ENCODE measurements around the gene SSR1. TPM values are rescaled to one million over a fixed set of nuclear protein-coding genes. Genes with fewer than 3 reads are reported as not detected.
"Not testable (repeated sequence)": the region's sequence is repeated elsewhere in the genome, so short reads cannot be mapped to it uniquely, and the experiment has no call there.

Gene SSR1
- total RNA-seq, 5 donors from 2014 or later (not counting 1 experiment from before 2014, with no cell fraction given): 75.7 to 111 (median 100) TPM

GRCh38 chr6:7282097-7282906 lies 30.7 kb downstream of the SSR1 start:
- Histone ChIP-seq H3K9me3 (no peaks in the 10 kb centered on the region), H3K4me1 (ENCODE audit: control insufficient read depth in 1 of 2, extremely low read depth in 1 of 2, insufficient read depth in 2 of 2, low read length in 2 of 2) (peaks cover 6 to 9% of the 10 kb centered on the region in 2 experiments), H3K27me3 (replicated peaks in 1 of 2; ENCODE audit: control insufficient read depth in 2 of 2, extremely low read depth in 1 of 2, insufficient read depth in 2 of 2, low read length in 1 of 2) (no peaks in the 10 kb centered on the region), H3K36me3 (ENCODE audit: control insufficient read depth in 2 of 2, extremely low read depth in 1 of 2, insufficient read depth in 1 of 2, low read length in 1 of 2) (peaks cover 0 to 26% of the 10 kb centered on the region in 2 donors), H3K27ac (ENCODE audit: low read length) (peak overlapping the region; percentile 0), H3K4me3 (ENCODE audit: control insufficient read depth in 1 of 2, extremely low read depth in 1 of 2, low read length in 1 of 2) (no peak overlapping the region)
- peak overlapping the region; percentile 80 to 90 for H3K27ac Mint-ChIP-seq
- ChIA-PET CTCF (no interaction called here), POLR2A (no interaction called here)
- peak overlapping the region in 2 of 3 donors; percentile 5 to 50 for H3K4me3 Mint-ChIP-seq
- H3K36me3 Mint-ChIP-seq: peaks cover 23% of the 10 kb centered on the region
- WGBS (ENCODE audit: insufficient coverage): 47% methylated on average over 10 of the region's 10 CpGs
- ATAC-seq (replicated peaks in 1 of 4) (peak in 3 of 4 experiments; percentile 28 to 57 (median 55)), DNase-seq (peak in 1 of 35 experiments; percentile 8)
- H3K4me1 Mint-ChIP-seq: peaks cover 20 to 30% (median 21%) of the 10 kb centered on the region in 3 donors
- no peaks in the 10 kb centered on the region for H3K9me3 Mint-ChIP-seq
- no peaks in the 10 kb centered on the region for H3K27me3 Mint-ChIP-seq

GRCh38 chr6:7276199-7276524 lies 36.8 kb downstream of the SSR1 start:
- H3K4me1 Mint-ChIP-seq: peaks cover 8 to 9% (median 8%) of the 10 kb centered on the region in 3 donors
- Histone ChIP-seq H3K4me3 (ENCODE audit: control insufficient read depth in 1 of 2, extremely low read depth in 1 of 2, low read length in 1 of 2) (no peak overlapping the region), H3K4me1 (ENCODE audit: control insufficient read depth in 1 of 2, extremely low read depth in 1 of 2, insufficient read depth in 2 of 2, low read length in 2 of 2) (peaks cover 0 to 5% of the 10 kb centered on the region in 2 experiments), H3K36me3 (ENCODE audit: control insufficient read depth in 2 of 2, extremely low read depth in 1 of 2, insufficient read depth in 1 of 2, low read length in 1 of 2) (no peaks in the 10 kb centered on the region), H3K27me3 (replicated peaks in 1 of 2; ENCODE audit: control insufficient read depth in 2 of 2, extremely low read depth in 1 of 2, insufficient read depth in 2 of 2, low read length in 1 of 2) (no peaks in the 10 kb centered on the region), H3K9me3 (no peaks in the 10 kb centered on the region), H3K27ac (ENCODE audit: low read length) (no peak overlapping the region)
- 58% methylated on average over 4 of the region's 7 CpGs for WGBS (ENCODE audit: insufficient coverage)
- no peak for DNase-seq
- POLR2A ChIA-PET: no interaction called here
- H3K27me3 Mint-ChIP-seq: peaks cover 0 to 1% of the 10 kb centered on the region in 2 donors
- no peaks in the 10 kb centered on the region for H3K9me3 Mint-ChIP-seq
- no peak overlapping the region for H3K4me3 Mint-ChIP-seq
- peaks cover 4% of the 10 kb centered on the region for H3K36me3 Mint-ChIP-seq
- ATAC-seq (replicated peaks in 1 of 4): no peak
- no peak overlapping the region for H3K27ac Mint-ChIP-seq
- CTCF ChIA-PET: interaction anchor here (0.6 to 3.2 kb wide), 7 partner anchors 12 to 340 kb away, joined by 3 to 28 read pairs (median 7); no protein-coding TSS in a partner anchor

- not testable (repeated sequence) for H3K4me1 ChIP-seq (ENCODE audit: control insufficient read depth in 1 of 2, extremely low read depth in 1 of 2, insufficient read depth in 2 of 2, low read length in 2 of 2); H3K36me3 ChIP-seq (ENCODE audit: control insufficient read depth in 2 of 2, extremely low read depth in 1 of 2, insufficient read depth in 1 of 2, low read length in 1 of 2); DNase-seq; H3K27me3 ChIP-seq (replicated peaks in 1 of 2; ENCODE audit: control insufficient read depth in 2 of 2, extremely low read depth in 1 of 2, insufficient read depth in 2 of 2, low read length in 1 of 2); H3K9me3 ChIP-seq; H3K27me3 Mint-ChIP-seq; H3K4me3 ChIP-seq (ENCODE audit: control insufficient read depth in 1 of 2, extremely low read depth in 1 of 2, low read length in 1 of 2); H3K27ac Mint-ChIP-seq; ATAC-seq (replicated peaks in 1 of 4); H3K9me3 Mint-ChIP-seq; H3K4me1 Mint-ChIP-seq; H3K4me3 Mint-ChIP-seq; H3K27ac ChIP-seq (ENCODE audit: low read length); H3K36me3 Mint-ChIP-seq
- POLR2A ChIA-PET: interaction anchor here in 1 of 2 donors (0.5 to 0.7 kb wide), 2 partner anchors 67 to 615 kb away, joined by 3 read pairs; no protein-coding TSS in a partner anchor
- CTCF ChIA-PET: interaction anchor here (0.6 to 3.2 kb wide), 14 partner anchors 10 to 1220 kb away, joined by 3 to 28 read pairs (median 5); partner anchors contain the start of genes CAGE1 (in 1 of the 2) and RIOK1 (in 1 of the 2)
- WGBS (ENCODE audit: insufficient coverage): 90% methylated on average over 5 of the region's 8 CpGs
Measured at GRCh38 chr6:7274525-7274924, 38.5 kb downstream of the SSR1 start.

GRCh38 chr6:7273709-7274108 lies 39.3 kb downstream of the SSR1 start:
- peaks cover 5 to 7% (median 6%) of the 10 kb centered on the region in 3 donors for H3K4me1 Mint-ChIP-seq
- H3K4me1 ChIP-seq (ENCODE audit: control insufficient read depth in 1 of 2, extremely low read depth in 1 of 2, insufficient read depth in 2 of 2, low read length in 2 of 2): peaks cover 0 to 5% of the 10 kb centered on the region in 2 experiments
- POLR2A ChIA-PET: no interaction called here

GRCh38 chr6:7271205-7271534 lies 41.8 kb downstream of the SSR1 start:
- H3K27ac Mint-ChIP-seq: no peak overlapping the region
- ATAC-seq (replicated peaks in 1 of 4): no peak
- WGBS (ENCODE audit: insufficient coverage): 80% methylated on average over 9 of the region's 11 CpGs

More at GRCh38 chr6:7273709-7274108, 39.3 kb downstream of the SSR1 start:
- Histone ChIP-seq H3K27me3 (replicated peaks in 1 of 2; ENCODE audit: control insufficient read depth in 2 of 2, extremely low read depth in 1 of 2, insufficient read depth in 2 of 2, low read length in 1 of 2) (peaks cover 0 to 2% of the 10 kb centered on the region in 2 experiments), H3K27ac (ENCODE audit: low read length) (no peak overlapping the region), H3K36me3 (ENCODE audit: control insufficient read depth in 2 of 2, extremely low read depth in 1 of 2, insufficient read depth in 1 of 2, low read length in 1 of 2) (no peaks in the 10 kb centered on the region), H3K9me3 (no peaks in the 10 kb centered on the region), H3K4me3 (ENCODE audit: control insufficient read depth in 1 of 2, extremely low read depth in 1 of 2, low read length in 1 of 2) (no peak overlapping the region)
- DNase-seq: no peak
- Mint-ChIP-seq H3K9me3 (no peaks in the 10 kb centered on the region), H3K27me3 (peaks cover 0 to 9% of the 10 kb centered on the region in 2 donors), H3K4me3 (no peak overlapping the region), H3K36me3 (peaks cover 2% of the 10 kb centered on the region), H3K27ac (no peak overlapping the region)
- WGBS (ENCODE audit: insufficient coverage): 83% methylated on average over 9 of the region's 10 CpGs
- no peak for ATAC-seq (replicated peaks in 1 of 4)
- CTCF ChIA-PET: interaction anchor here in 1 of 2 donors (3.2 kb wide), 1 partner anchor 341 kb away, joined by 15 read pairs; no protein-coding TSS in a partner anchor

GRCh38 chr6:7270320-7271204 lies 42.4 kb downstream of the SSR1 start:
- H3K4me1 ChIP-seq (ENCODE audit: control insufficient read depth in 1 of 2, extremely low read depth in 1 of 2, insufficient read depth in 2 of 2, low read length in 2 of 2): no peaks in the 10 kb centered on the region
- no peak overlapping the region for H3K27ac ChIP-seq (ENCODE audit: low read length)
- POLR2A ChIA-PET: no interaction called here
- DNase-seq (no peak), ATAC-seq (replicated peaks in 1 of 4) (no peak)
- H3K36me3 Mint-ChIP-seq: no peaks in the 10 kb centered on the region
- H3K27me3 ChIP-seq (replicated peaks in 1 of 2; ENCODE audit: control insufficient read depth in 2 of 2, extremely low read depth in 1 of 2, insufficient read depth in 2 of 2, low read length in 1 of 2): peaks cover 0 to 20% of the 10 kb centered on the region in 2 experiments
- H3K27ac Mint-ChIP-seq: no peak overlapping the region
- WGBS (ENCODE audit: insufficient coverage): 95% methylated on average over 13 of the region's 16 CpGs
- no peak overlapping the region for H3K4me3 Mint-ChIP-seq
- H3K27me3 Mint-ChIP-seq: peaks cover 0 to 7% of the 10 kb centered on the region in 2 donors
- H3K4me3 ChIP-seq (ENCODE audit: control insufficient read depth in 1 of 2, extremely low read depth in 1 of 2, low read length in 1 of 2): no peak overlapping the region
- H3K36me3 ChIP-seq (ENCODE audit: control insufficient read depth in 2 of 2, extremely low read depth in 1 of 2, insufficient read depth in 1 of 2, low read length in 1 of 2): no peaks in the 10 kb centered on the region
- H3K9me3 Mint-ChIP-seq: peaks cover 0 to 6% (median 0%) of the 10 kb centered on the region in 3 donors
- H3K4me1 Mint-ChIP-seq: peaks cover under 1 to 1% (median under 1%) of the 10 kb centered on the region in 3 donors
- CTCF ChIA-PET: interaction anchor here in 1 of 2 donors (0.5 kb wide), 1 partner anchor 409 kb away, joined by 7 read pairs; no protein-coding TSS in a partner anchor
- no peaks in the 10 kb centered on the region for H3K9me3 ChIP-seq

More at GRCh38 chr6:7271205-7271534, 41.8 kb downstream of the SSR1 start:
- Mint-ChIP-seq H3K36me3 (no peaks in the 10 kb centered on the region), H3K4me3 (no peak overlapping the region), H3K9me3 (peaks cover 0 to under 1% (median 0%) of the 10 kb centered on the region in 3 donors), H3K27me3 (peaks cover 0 to 9% of the 10 kb centered on the region in 2 donors), H3K4me1 (peaks cover 5 to 7% (median 6%) of the 10 kb centered on the region in 3 donors)
- ChIA-PET POLR2A (no interaction called here), CTCF (no interaction called here)
- Histone ChIP-seq H3K4me1 (ENCODE audit: control insufficient read depth in 1 of 2, extremely low read depth in 1 of 2, insufficient read depth in 2 of 2, low read length in 2 of 2) (peaks cover 0 to 2% of the 10 kb centered on the region in 2 experiments), H3K4me3 (ENCODE audit: control insufficient read depth in 1 of 2, extremely low read depth in 1 of 2, low read length in 1 of 2) (no peak overlapping the region), H3K27me3 (replicated peaks in 1 of 2; ENCODE audit: control insufficient read depth in 2 of 2, extremely low read depth in 1 of 2, insufficient read depth in 2 of 2, low read length in 1 of 2) (peaks cover 0 to 19% of the 10 kb centered on the region in 2 experiments), H3K9me3 (no peaks in the 10 kb centered on the region), H3K36me3 (ENCODE audit: control insufficient read depth in 2 of 2, extremely low read depth in 1 of 2, insufficient read depth in 1 of 2, low read length in 1 of 2) (no peaks in the 10 kb centered on the region), H3K27ac (ENCODE audit: low read length) (no peak overlapping the region)
- no peak for DNase-seq
